GM21825 (cell line): ENCODE data around the gene OR4F16.
"Not testable (repeated sequence)": the region's sequence is repeated elsewhere in the genome, so short reads cannot be mapped to it uniquely, and the experiment has no call there.

Experiments used
- ATAC-seq: cut with Tn5 transposase; IDR thresholded peaks from one replicate; pipeline ENCODE4 v1.9.1; 2021; ENCODE audit warnings: mild to moderate bottlenecking, moderate library complexity; ENCODE audit not compliant: unreplicated experiment

Gene OR4F16

GRCh38 chr1:686554-686953, at the start of gene OR4F16:
OR4F16 (minus strand) TSS chr1:686654; CDS start chr1:686654, 0 bp downstream.
- not testable (repeated sequence) for ATAC-seq

- not testable (repeated sequence) for ATAC-seq
These were observed 47.2 kb upstream of the OR4F16 start for GRCh38 chr1:733649-734048.

- not testable (repeated sequence) for ATAC-seq
These were observed 40.6 kb upstream of the OR4F16 start for GRCh38 chr1:727040-727439.
